Uterus (tissue), 2 donors: Measurements from ENCODE around the gene ATP2C1.

Experiments
- CTCF ChIP-seq, 4 experiments: fragments of 200-600 bp in 2 of 4; fragments of 450-650 bp in 2 of 4; sonication (generic) in 2 of 4; IDR thresholded peaks; one replicate each; pipeline ENCODE4 v1.5.1; 2016 to 2019; ENCODE audit warnings: antibody characterized with exemption in 4 of 4, mild to moderate bottlenecking in 2 of 4, moderate library complexity in 1 of 4
- POLR2A ChIP-seq, 2 donors: fragments of 450-650 bp; IDR thresholded peaks; one replicate each; pipeline ENCODE4 v1.6.1; 2016; ENCODE audit warnings: antibody characterized with exemption in 2 of 2, mild to moderate bottlenecking in 1 of 2, moderate library complexity in 1 of 2

GRCh38 chr3:130889416-130889946, 4.4 kb upstream of the ATP2C1 start:
- no peak for TF ChIP-seq CTCF (IDR thresholded peaks at IDR 0.05)
- TF ChIP-seq POLR2A (IDR thresholded peaks at IDR 0.05) = no peak
